ENCODE measurements around the gene LONRF2. TPM values are rescaled to one million over a fixed set of nuclear protein-coding genes. Genes with fewer than 3 reads are reported as not detected.
A peak's percentile ranks its signal among the peaks of the same experiment; 100 is the strongest.
"Not testable (repeated sequence)": the region's sequence is repeated elsewhere in the genome, so short reads cannot be mapped to it uniquely, and the experiment has no call there.

LONRF2 gene
- total RNA-seq, result 0.24 TPM
- polyA plus RNA-seq, result 0.62 TPM
- long read RNA-seq, donor 1, result 0 reads
- long read RNA-seq, donor 2, result 0 reads
- long read RNA-seq, donor 3, result 0 reads
- long read RNA-seq, donor 4, result 0 reads
- long read RNA-seq, donor 5, result 0 reads
- long read RNA-seq, donor 6, result 0 reads
- long read RNA-seq, donor 7, result 0 reads
- long read RNA-seq, donor 8, result 0 reads
- long read RNA-seq, donor 9, result 0 reads
- long read RNA-seq, donor 10, result 0 reads

GRCh38 chr2:100321866-100322820, at the start of gene LONRF2:
TSS of gene LONRF2 (minus strand) at chr2:100322501. CDS start at chr2:100322093, 408 bp downstream.
- Histone ChIP-seq H3K9me3 (ENCODE audit: control insufficient read depth in 2 of 2, insufficient read depth in 1 of 2, low read length in 1 of 2) (peaks cover 1 to 8% of the 10 kb centered on the region in 2 donors), H3K27me3 (ENCODE audit: control insufficient read depth in 2 of 2, insufficient read depth in 1 of 2, low read length in 1 of 2) (peaks cover 39 to 77% of the 10 kb centered on the region in 2 donors), H3K4me3 (ENCODE audit: low read length in 2 of 2) (peak within 1 kb of the TSS in 1 of 2 donors; percentile 44), H3K27ac (ENCODE audit: low read depth in 1 of 2, low read length in 1 of 2) (peak within 1 kb of the TSS in 1 of 2 donors; percentile 18), H3K4me1 (ENCODE audit: control insufficient read depth in 2 of 2, insufficient read depth in 2 of 2, low read length in 2 of 2) (peaks cover 3 to 4% of the 10 kb centered on the region in 2 donors), H3K36me3 (ENCODE audit: control insufficient read depth in 2 of 2, insufficient read depth in 2 of 2, low read length in 1 of 2) (no peaks in the 10 kb centered on the region)
- 2% methylated on average over 113 of the region's 113 CpGs for WGBS
- peak in 3 of 9 donors; percentile 9 to 24 (median 23) for DNase-seq (ENCODE audit: low read depth in 6 of 9, low spot score in 9 of 9)

- Histone ChIP-seq H3K36me3 (ENCODE audit: control insufficient read depth in 2 of 2, insufficient read depth in 2 of 2, low read length in 1 of 2) (no peaks in the 10 kb centered on the region), H3K27ac (ENCODE audit: low read depth in 1 of 2, low read length in 1 of 2) (no peak overlapping the region), H3K27me3 (ENCODE audit: control insufficient read depth in 2 of 2, insufficient read depth in 1 of 2, low read length in 1 of 2) (no peaks in the 10 kb centered on the region), H3K9me3 (ENCODE audit: control insufficient read depth in 2 of 2, insufficient read depth in 1 of 2, low read length in 1 of 2) (peaks cover 0 to 4% of the 10 kb centered on the region in 2 donors), H3K4me3 (ENCODE audit: low read length in 2 of 2) (no peak overlapping the region), H3K4me1 (ENCODE audit: control insufficient read depth in 2 of 2, insufficient read depth in 2 of 2, low read length in 2 of 2) (no peaks in the 10 kb centered on the region)
- WGBS, result 91% methylated on average over 1 of the region's 1 CpG
- DNase-seq (ENCODE audit: low read depth in 6 of 9, low spot score in 9 of 9), result peak in 2 of 9 donors; percentile 5 to 31
Measured at GRCh38 chr2:100367163-100367562, 44.9 kb upstream of the LONRF2 start.

- 86% methylated on average over 3 of the region's 3 CpGs for WGBS
- H3K4me3 ChIP-seq (ENCODE audit: low read length in 2 of 2), result no peak overlapping the region
- no peaks in the 10 kb centered on the region for H3K27me3 ChIP-seq (ENCODE audit: control insufficient read depth in 2 of 2, insufficient read depth in 1 of 2, low read length in 1 of 2)
- H3K9me3 ChIP-seq (ENCODE audit: control insufficient read depth in 2 of 2, insufficient read depth in 1 of 2, low read length in 1 of 2), result peaks cover 0 to 7% of the 10 kb centered on the region in 2 donors
- H3K36me3 ChIP-seq (ENCODE audit: control insufficient read depth in 2 of 2, insufficient read depth in 2 of 2, low read length in 1 of 2), result no peaks in the 10 kb centered on the region
- no peaks in the 10 kb centered on the region for H3K4me1 ChIP-seq (ENCODE audit: control insufficient read depth in 2 of 2, insufficient read depth in 2 of 2, low read length in 2 of 2)
- DNase-seq (ENCODE audit: low read depth in 6 of 9, low spot score in 9 of 9), result peak in 4 of 9 donors; percentile 8 to 43 (median 10)
- no peak overlapping the region for H3K27ac ChIP-seq (ENCODE audit: low read depth in 1 of 2, low read length in 1 of 2)
Measured at GRCh38 chr2:100365434-100365833, 43.1 kb upstream of the LONRF2 start.

- WGBS, result 98% methylated on average over 7 of the region's 7 CpGs
- DNase-seq (ENCODE audit: low read depth in 6 of 9, low spot score in 9 of 9); H3K27ac ChIP-seq (ENCODE audit: low read depth in 1 of 2, low read length in 1 of 2); H3K4me3 ChIP-seq (ENCODE audit: low read length in 2 of 2); H3K36me3 ChIP-seq (ENCODE audit: control insufficient read depth in 2 of 2, insufficient read depth in 2 of 2, low read length in 1 of 2); H3K4me1 ChIP-seq (ENCODE audit: control insufficient read depth in 2 of 2, insufficient read depth in 2 of 2, low read length in 2 of 2); H3K9me3 ChIP-seq (ENCODE audit: control insufficient read depth in 2 of 2, insufficient read depth in 1 of 2, low read length in 1 of 2); H3K27me3 ChIP-seq (ENCODE audit: control insufficient read depth in 2 of 2, insufficient read depth in 1 of 2, low read length in 1 of 2): not testable (repeated sequence)
Measured at GRCh38 chr2:100362269-100362668, 40.0 kb upstream of the LONRF2 start.

GRCh38 chr2:100359576-100359975, 37.3 kb upstream of the LONRF2 start:
- no peak for DNase-seq (ENCODE audit: low read depth in 6 of 9, low spot score in 9 of 9)
- Histone ChIP-seq H3K4me3 (ENCODE audit: low read length in 2 of 2) (no peak overlapping the region), H3K36me3 (ENCODE audit: control insufficient read depth in 2 of 2, insufficient read depth in 2 of 2, low read length in 1 of 2) (no peaks in the 10 kb centered on the region), H3K27ac (ENCODE audit: low read depth in 1 of 2, low read length in 1 of 2) (no peak overlapping the region), H3K9me3 (ENCODE audit: control insufficient read depth in 2 of 2, insufficient read depth in 1 of 2, low read length in 1 of 2) (peaks cover 0 to 2% of the 10 kb centered on the region in 2 donors), H3K27me3 (ENCODE audit: control insufficient read depth in 2 of 2, insufficient read depth in 1 of 2, low read length in 1 of 2) (no peaks in the 10 kb centered on the region), H3K4me1 (ENCODE audit: control insufficient read depth in 2 of 2, insufficient read depth in 2 of 2, low read length in 2 of 2) (no peaks in the 10 kb centered on the region)

- Histone ChIP-seq H3K9me3 (ENCODE audit: control insufficient read depth in 2 of 2, insufficient read depth in 1 of 2, low read length in 1 of 2) (peaks cover 0 to 2% of the 10 kb centered on the region in 2 donors), H3K36me3 (ENCODE audit: control insufficient read depth in 2 of 2, insufficient read depth in 2 of 2, low read length in 1 of 2) (no peaks in the 10 kb centered on the region), H3K4me3 (ENCODE audit: low read length in 2 of 2) (no peak overlapping the region), H3K27ac (ENCODE audit: low read depth in 1 of 2, low read length in 1 of 2) (no peak overlapping the region), H3K4me1 (ENCODE audit: control insufficient read depth in 2 of 2, insufficient read depth in 2 of 2, low read length in 2 of 2) (no peaks in the 10 kb centered on the region), H3K27me3 (ENCODE audit: control insufficient read depth in 2 of 2, insufficient read depth in 1 of 2, low read length in 1 of 2) (no peaks in the 10 kb centered on the region)
- 96% methylated on average over 2 of the region's 2 CpGs for WGBS
- DNase-seq (ENCODE audit: low read depth in 6 of 9, low spot score in 9 of 9), result no peak
Measured at GRCh38 chr2:100358554-100358953, 36.3 kb upstream of the LONRF2 start.

GRCh38 chr2:100352521-100352920, 30.2 kb upstream of the LONRF2 start:
- Histone ChIP-seq H3K4me3 (ENCODE audit: low read length in 2 of 2) (no peak overlapping the region), H3K36me3 (ENCODE audit: control insufficient read depth in 2 of 2, insufficient read depth in 2 of 2, low read length in 1 of 2) (no peaks in the 10 kb centered on the region), H3K9me3 (ENCODE audit: control insufficient read depth in 2 of 2, insufficient read depth in 1 of 2, low read length in 1 of 2) (no peaks in the 10 kb centered on the region), H3K27me3 (ENCODE audit: control insufficient read depth in 2 of 2, insufficient read depth in 1 of 2, low read length in 1 of 2) (no peaks in the 10 kb centered on the region), H3K4me1 (ENCODE audit: control insufficient read depth in 2 of 2, insufficient read depth in 2 of 2, low read length in 2 of 2) (no peaks in the 10 kb centered on the region), H3K27ac (ENCODE audit: low read depth in 1 of 2, low read length in 1 of 2) (no peak overlapping the region)
- DNase-seq (ENCODE audit: low read depth in 6 of 9, low spot score in 9 of 9), result no peak
- 97% methylated on average over 7 of the region's 7 CpGs for WGBS

GRCh38 chr2:100350661-100351185, 28.4 kb upstream of the LONRF2 start:
- Histone ChIP-seq H3K4me3 (ENCODE audit: low read length in 2 of 2) (no peak overlapping the region), H3K36me3 (ENCODE audit: control insufficient read depth in 2 of 2, insufficient read depth in 2 of 2, low read length in 1 of 2) (no peaks in the 10 kb centered on the region), H3K9me3 (ENCODE audit: control insufficient read depth in 2 of 2, insufficient read depth in 1 of 2, low read length in 1 of 2) (no peaks in the 10 kb centered on the region), H3K27me3 (ENCODE audit: control insufficient read depth in 2 of 2, insufficient read depth in 1 of 2, low read length in 1 of 2) (no peaks in the 10 kb centered on the region), H3K27ac (ENCODE audit: low read depth in 1 of 2, low read length in 1 of 2) (no peak overlapping the region), H3K4me1 (ENCODE audit: control insufficient read depth in 2 of 2, insufficient read depth in 2 of 2, low read length in 2 of 2) (no peaks in the 10 kb centered on the region)
- no peak for DNase-seq (ENCODE audit: low read depth in 6 of 9, low spot score in 9 of 9)
- WGBS, result 89% methylated on average over 13 of the region's 13 CpGs

GRCh38 chr2:100345144-100345543, 22.8 kb upstream of the LONRF2 start:
- not testable (repeated sequence) for H3K4me3 ChIP-seq (ENCODE audit: low read length in 2 of 2); DNase-seq (ENCODE audit: low read depth in 6 of 9, low spot score in 9 of 9); H3K4me1 ChIP-seq (ENCODE audit: control insufficient read depth in 2 of 2, insufficient read depth in 2 of 2, low read length in 2 of 2); H3K27ac ChIP-seq (ENCODE audit: low read depth in 1 of 2, low read length in 1 of 2); H3K9me3 ChIP-seq (ENCODE audit: control insufficient read depth in 2 of 2, insufficient read depth in 1 of 2, low read length in 1 of 2); H3K36me3 ChIP-seq (ENCODE audit: control insufficient read depth in 2 of 2, insufficient read depth in 2 of 2, low read length in 1 of 2); H3K27me3 ChIP-seq (ENCODE audit: control insufficient read depth in 2 of 2, insufficient read depth in 1 of 2, low read length in 1 of 2)
- 68% methylated on average over 1 of the region's 1 CpG for WGBS

Data from thymus (tissue), 14 donors.